HG02852 (cell line): ENCODE measurements around the gene CKAP5.
A peak's percentile ranks its signal among the peaks of the same experiment; 100 is the strongest.
"Not testable (repeated sequence)": the region's sequence is repeated elsewhere in the genome, so short reads cannot be mapped to it uniquely, and the experiment has no call there.

Experiments used
- ATAC-seq: cut with Tn5 transposase; IDR thresholded peaks from one replicate; pipeline ENCODE4 v1.9.1; 2021; ENCODE audit warnings: mild to moderate bottlenecking, moderate library complexity; ENCODE audit not compliant: unreplicated experiment

The CKAP5 gene

DNA sequence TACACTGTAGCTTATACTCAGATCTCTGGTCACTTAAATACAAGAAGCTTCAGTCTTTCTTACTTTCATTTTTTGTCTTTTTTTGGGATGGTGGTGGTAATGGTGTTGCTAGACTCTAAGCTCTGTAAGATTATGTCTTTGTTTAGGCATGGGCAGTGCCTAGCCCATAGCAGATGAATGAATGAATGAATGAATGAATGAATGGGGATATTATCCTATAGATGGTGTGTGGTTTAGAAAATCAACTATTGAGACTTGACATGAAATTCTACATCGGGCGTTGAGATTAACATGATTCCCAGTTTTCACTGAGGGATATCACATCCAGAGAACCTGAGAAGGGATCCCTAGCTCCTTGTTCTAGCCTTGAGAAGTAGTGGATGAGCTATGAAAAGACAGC lies 9.8 kb upstream of the CKAP5 start:
- ATAC-seq, result no peak

DNA sequence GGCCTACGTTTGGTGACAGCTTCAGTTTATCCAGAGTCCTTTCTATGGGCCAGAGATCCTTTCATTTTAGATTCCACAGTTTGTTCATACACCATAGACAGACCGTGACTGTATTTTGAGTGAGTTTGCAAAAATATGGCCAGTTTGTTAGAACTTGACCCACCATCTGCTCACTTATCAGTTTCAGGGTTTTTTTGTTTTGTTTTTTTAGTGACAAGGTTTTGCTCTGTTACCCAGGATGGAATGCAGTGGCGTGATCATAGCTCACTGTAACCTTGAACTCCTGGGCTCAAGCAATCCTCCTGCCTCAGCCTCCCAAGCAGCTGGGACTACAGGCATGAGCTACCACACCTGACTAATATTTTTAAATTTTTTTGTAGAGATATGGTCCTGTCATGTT lies 9.1 kb upstream of the CKAP5 start:
- ATAC-seq, result no peak

DNA sequence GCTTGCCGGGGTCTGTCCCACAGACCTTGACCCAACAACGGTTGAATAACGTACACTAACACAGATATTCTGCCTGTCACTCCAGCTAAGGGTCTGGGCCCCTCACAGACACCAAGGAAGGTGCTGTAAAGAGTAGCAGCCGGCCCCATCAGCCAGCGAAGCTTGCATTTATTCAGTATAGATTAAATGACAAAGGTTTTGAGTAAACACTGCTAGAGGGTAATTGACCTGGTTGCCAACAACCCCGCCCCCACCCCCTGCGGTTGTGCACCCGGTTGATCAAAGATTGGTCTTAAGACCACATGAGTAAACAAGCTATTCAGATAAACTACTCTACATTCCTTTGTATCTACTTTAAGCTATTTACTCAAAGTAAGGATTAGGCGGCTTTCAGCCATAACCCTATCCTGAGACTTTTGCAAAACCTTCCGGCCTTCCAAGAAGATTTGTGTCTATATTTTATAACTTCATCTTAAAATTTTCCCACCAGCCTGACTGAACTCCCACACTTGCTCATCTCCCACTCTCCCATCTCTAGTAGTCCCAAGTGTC lies 4.8 kb upstream of the CKAP5 start:
- no peak for ATAC-seq

- ATAC-seq, result no peak
Observed at GRCh38 chr11:46849631-46850030, 3.6 kb upstream of the CKAP5 start.

DNA sequence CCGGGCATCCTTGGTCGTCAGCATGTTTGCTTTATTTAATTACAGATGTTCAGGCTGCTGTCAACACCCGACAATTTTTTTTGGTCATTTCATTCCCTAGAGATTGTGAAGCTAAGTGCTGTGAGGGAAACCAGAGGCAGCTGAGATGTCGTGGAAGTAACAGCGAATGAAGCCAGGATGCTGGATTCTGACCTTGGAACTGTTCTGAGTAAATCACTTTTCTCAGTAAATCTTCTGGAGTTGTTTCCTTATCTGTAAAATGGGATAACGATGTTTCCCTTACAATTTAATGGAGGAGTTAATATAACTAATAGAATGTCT lies 390 bp upstream of the CKAP5 start:
- ATAC-seq, result peak; percentile 8

GRCh38 chr11:46845440-46845739 lies 690 bp downstream of the CKAP5 start:
- no peak for ATAC-seq

GRCh38 chr11:46840116-46840515 lies 6.0 kb downstream of the CKAP5 start:
- no peak for ATAC-seq

DNA sequence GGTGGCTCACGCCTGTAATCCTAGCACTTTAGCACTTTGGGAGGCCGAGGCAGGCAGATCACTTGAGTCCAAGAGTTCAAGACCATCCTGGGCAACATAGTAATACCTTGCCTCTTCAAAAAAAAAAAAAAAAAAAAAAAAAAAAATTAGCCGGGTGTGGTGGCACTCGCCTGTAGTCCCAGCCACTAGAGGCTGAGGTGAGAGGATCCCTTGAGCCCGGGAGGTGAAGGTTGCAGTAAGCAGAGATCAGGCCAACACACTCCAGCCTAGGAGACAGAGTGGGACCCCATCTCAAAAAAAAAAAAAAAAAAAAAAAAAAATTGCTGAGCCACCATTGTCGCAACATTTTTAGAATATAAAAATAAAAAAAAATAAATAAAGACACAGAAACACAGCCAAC lies 7.6 kb downstream of the CKAP5 start:
- ATAC-seq, result no peak

GRCh38 chr11:46837860-46838259 lies 8.2 kb downstream of the CKAP5 start:
- ATAC-seq, result no peak

DNA sequence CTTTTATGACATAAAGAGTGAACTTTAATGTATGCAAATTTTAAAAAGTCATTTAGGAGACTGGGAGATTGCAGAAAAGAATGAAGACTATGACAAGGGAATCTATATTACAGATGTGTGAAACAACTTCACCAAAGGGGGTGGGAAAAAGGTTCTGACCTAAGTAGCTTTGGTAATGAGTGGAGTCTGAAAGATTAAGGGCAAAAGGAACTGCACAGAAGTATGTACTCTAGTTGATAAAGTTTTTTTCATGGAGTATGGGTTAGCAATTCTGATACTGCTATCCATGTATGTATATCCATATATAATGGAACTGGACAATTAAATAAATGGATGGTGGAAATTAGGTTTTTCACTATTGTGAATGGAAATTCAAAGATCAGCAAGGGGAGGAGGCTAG lies 9.2 kb downstream of the CKAP5 start:
- no peak for ATAC-seq

DNA sequence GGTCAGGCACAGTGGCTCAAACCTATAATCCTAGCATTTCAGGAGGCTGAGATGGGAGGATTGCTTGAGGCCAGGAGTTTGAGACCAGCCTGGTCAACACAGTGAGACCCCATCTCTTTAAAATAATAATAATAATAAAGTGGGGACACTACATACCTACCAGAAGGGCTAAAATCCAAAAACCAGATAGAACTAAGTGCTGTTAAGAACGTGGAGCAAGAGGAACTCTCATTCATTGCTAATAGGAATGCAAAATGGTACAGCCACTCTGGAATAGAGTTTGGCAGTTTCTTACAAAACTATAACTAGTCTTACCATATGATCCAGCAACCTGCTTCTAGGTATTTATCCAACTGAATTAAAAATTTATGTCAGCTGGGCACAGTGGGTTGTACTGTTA lies 9.6 kb downstream of the CKAP5 start:
- ATAC-seq, result no peak

GRCh38 chr11:46835897-46836296 lies 10.2 kb downstream of the CKAP5 start:
- ATAC-seq, result no peak

GRCh38 chr11:46834821-46835220 lies 11.3 kb downstream of the CKAP5 start:
- ATAC-seq, result no peak

DNA sequence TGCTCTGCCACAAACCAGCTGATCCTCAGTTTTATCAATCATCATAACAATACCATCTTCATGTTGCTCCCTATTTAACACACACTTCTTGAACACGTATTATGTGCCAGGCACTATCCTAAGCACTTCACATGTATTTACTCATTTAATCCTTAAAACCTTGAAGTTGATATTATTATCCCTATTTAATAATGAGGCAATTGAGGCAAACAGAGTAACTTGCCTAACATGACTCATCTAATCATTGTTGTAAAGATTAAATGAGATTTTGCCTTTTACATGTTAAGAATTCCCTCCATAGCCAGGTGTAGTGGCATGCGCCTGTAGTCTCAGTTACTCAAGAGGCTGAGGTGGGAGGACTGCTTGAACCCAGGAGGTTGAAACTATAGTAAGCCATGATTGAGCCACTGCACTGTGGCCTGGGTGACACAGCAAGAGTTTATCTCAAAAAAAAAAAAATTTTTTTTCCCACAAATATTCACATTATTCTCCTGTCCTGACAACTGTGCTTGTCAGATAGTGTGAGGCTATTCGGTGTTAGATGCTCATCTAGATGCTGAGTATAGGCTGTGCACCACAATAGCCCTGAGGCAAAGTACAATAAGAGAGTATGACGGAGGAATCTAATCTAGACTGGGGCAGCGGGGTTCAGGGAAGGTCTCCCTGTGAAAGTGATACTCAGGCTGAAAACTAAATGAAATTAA lies 13.4 kb downstream of the CKAP5 start:
- no peak for ATAC-seq

- no peak for ATAC-seq
Observed at GRCh38 chr11:46827995-46828394, 18.1 kb downstream of the CKAP5 start.

GRCh38 chr11:46826310-46827044 lies 19.6 kb downstream of the CKAP5 start:
- ATAC-seq, result peak; percentile 100

DNA sequence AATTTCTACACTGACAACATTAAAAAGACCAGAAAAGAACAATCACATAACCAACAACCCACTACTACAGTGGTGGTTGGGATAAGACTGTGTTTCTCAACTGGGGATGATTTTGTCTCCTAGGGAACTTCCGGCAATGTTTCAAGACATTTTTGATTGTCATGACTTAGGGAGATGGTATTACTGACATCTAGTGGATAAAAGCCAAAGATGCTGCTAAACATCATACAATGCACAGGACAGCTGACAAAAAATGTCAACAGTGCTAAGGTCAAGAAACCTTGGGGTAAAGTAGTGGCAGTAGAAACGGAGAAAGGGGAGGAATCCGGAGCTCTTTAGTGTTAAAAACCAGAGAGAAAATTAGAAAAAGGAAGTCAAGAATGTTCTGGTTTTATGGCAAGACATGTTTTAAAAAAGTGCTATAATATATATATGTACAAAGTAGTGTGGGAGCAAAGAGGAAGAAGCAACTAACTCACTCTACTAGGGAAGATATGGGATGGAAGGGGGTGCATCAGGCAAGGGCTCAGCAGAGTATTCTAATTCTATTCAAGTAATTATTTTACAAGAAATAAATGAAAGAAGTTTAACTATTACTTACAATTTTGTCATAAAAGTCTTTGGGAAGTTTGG lies 37.2 kb downstream of the CKAP5 start:
- no peak for ATAC-seq

DNA sequence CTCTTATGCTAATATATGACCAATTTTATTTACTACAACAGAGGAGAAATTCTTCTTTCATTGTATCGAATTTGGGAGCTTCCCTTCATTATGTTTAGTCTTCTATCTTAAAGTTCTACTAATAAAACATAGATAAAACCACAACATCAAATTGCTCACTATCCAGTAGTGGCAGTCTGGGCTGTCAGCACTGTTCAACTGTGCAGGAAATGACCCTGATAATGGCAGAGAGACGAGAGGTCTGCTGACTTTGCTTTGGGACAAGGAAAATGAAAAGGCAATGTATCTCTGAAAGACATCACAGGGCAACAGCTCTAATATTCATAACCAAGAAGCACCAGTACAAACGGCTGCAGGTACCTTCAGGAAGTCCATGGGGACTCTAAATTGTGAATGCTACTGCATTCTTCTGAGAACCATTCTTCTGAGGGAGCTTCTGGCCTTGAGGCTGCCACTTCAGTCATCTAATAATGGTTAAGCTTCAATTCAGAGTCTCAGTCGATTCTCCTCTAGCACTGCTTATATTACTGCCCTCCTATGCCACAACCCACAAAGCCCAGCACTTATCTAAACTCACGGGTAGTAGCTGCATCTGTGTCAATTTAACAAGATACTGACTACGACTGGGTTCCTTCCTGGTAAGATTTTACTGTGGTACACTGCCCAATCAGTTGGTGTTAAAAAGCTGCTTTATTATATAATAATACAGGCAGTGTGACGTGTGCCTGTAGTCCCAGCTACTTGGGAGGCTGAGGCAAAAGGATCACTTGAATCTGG lies 44.2 kb downstream of the CKAP5 start:
- ATAC-seq, result no peak

DNA sequence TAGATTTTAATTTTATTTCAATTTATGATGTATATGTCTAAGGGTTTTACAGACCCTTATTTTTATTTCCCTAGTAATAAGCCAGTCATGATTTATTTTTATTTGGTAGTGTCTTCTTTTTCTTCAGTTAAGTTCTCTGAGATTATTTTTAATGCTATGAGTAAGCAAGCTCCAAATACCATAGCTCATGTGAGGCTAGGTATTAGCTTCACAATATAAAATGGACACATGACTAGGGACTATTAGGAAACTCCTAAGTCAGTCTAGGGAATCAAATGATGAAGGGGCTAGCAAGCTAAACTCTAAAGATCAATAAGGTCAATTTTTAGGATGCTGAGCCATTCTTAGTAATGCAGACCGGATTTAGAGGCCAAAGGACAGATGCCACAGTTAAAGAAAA lies 45.9 kb downstream of the CKAP5 start:
- no peak for ATAC-seq

- ATAC-seq, result not testable (repeated sequence)
Observed at GRCh38 chr11:46799725-46800124, 46.4 kb downstream of the CKAP5 start.

- ATAC-seq, result no peak
Observed at GRCh38 chr11:46778416-46778815, 67.7 kb downstream of the CKAP5 start.
